ENCODE results near the gene D2HGDH.
"Not testable (repeated sequence)": the region's sequence is repeated elsewhere in the genome, so short reads cannot be mapped to it uniquely, and the experiment has no call there.

D2HGDH gene

GRCh38 chr2:241770936-241771285 is 36.5 kb downstream of the D2HGDH start:
- peak; percentile 20 for DNase-seq

DNA sequence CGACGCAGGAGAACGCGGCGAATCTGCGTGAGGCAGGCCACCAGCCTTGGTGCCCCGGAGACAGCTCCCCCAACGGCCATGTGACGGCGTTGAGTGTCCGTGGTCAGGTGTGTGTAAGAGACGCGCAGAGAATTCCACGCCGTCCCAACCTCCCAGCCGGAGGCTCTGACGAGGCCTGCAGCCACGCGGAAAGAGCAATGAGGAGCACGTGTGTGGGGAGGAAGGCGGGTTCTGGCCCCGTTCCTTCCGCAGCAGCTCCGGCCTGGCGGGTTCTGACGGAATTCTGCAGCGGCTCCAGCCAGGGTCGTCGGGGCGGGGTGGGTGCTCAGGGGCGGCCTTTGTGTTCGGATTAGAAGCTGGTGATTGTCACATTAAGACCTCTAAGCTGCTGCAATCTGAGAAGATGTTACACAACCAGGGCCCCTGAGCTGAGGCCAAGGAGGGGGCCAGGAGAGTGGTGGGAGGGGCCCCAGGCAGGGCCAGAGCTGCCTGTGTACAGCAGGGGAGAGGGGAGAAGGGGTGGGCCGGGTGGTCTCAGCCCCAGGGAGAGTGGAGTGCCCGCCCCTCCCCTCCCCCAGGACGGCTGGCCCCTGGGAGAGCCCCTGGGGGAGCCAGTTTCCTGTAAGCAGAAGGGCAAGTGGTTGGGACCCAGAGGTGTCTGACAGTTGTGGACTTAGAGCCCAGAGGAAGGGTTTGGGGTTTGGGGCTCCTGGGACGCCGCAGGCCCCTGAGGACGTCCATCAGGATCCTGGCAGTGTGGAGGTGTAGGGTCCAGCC is 37.0 kb downstream of the D2HGDH start:
- peak; percentile 79 for DNase-seq

DNA sequence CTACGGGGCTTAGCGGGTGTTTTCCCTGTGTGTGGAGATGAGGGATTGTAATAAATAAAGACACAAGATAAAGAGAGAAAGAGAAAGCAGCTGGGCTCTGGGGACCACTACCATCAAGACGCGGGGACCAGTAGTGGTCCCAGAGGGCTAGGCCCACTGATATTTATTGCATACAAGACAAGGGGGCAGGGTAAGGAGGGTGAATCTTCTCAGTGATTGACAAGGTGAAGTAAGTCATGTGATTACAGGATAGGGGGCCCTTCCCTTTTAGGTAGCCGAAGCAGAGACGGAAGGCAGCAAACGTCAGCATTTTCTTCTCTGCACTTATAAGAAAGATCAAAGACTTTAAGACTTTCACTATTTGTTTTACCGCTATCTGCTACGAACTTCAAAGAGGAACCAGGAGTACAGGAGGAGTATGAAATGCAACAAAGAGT is 37.7 kb downstream of the D2HGDH start:
- DNase-seq = peak; percentile 25

DNA sequence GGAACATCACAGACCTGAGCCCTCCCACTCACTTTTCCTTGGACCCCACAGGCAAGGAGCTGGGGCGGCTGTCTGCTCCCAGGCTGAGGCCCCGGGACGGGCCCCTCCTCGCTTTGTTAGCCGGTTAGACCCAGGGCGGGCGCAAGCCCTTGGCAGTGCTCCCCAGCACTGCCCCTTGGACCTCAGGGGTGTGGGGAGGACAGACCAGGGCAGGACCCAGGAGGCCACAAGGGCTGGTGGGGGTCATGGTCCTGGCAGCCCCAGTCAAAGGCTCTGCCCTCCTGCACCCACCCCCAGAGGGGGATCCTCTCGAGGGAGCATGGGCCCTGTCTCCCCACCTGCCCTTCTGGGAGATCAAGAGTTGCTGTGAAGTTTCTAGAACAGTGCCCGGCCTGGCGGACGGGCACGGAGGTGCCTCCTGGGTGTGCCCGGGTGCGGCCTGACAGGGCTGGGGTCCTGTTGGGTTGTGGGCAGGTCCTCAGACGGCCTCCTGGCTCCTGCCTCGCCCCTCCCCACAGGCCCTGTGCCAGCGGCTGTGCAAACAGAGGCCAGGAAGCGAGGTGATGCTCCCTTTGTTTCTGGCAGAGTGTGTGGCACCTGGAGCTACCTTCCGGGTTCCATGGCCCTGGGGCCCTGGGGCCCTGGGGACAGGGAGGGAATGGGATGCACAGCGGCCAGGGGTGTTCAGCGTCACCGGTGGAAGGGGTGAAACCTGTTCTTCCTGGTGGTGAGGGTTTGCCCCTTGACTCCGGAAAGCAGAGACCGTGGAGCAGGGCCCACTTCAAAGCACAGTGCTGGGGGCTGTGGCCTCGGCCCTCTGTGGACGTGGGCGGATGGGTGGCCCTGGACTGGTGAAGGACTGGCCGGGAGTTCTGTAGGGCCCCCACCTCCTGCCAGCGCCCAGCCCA is 39.3 kb downstream of the D2HGDH start:
- DNase-seq = no peak

DNA sequence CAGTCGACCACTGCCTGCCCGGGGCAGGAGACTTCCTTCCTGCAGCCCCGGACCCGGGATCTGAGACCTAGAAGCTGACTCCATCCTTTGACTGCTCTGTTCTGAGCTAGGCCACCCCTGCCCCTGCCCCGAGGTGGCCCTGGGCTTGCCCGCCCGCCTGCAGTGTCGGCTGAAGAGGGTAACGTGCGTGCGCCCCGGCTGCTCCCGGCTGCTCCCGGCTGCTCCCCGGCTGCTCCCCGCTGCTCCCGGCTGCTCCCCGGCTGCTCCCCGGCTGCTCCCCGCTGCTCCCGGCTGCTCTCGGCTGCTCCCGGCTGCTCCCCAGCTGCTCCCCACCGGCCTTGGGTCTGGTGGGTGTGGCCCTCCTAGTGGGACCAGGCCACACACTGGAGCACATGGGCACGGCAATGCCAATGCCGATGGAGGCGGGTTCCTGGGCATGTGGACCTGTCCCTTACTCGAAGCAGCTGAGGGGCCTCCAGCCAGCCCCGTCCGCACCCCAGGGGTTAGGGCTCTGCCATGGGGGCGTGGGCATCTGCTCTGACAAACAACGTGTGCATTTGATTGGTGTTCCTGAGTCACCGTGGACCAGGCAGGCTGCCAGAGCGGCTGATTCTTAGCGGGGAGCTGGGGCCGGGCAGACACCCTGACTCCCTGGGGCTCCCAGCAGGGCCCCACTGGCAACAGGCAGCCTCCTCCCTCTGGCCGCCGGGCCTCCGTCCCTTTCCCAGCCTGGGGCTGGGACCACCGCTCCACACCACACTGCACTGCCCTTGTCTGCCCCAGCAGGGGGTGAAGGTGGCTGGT is 40.2 kb downstream of the D2HGDH start:
- no peak for DNase-seq

GRCh38 chr2:241775223-241776177 is 41.1 kb downstream of the D2HGDH start:
- no peak for DNase-seq

DNA sequence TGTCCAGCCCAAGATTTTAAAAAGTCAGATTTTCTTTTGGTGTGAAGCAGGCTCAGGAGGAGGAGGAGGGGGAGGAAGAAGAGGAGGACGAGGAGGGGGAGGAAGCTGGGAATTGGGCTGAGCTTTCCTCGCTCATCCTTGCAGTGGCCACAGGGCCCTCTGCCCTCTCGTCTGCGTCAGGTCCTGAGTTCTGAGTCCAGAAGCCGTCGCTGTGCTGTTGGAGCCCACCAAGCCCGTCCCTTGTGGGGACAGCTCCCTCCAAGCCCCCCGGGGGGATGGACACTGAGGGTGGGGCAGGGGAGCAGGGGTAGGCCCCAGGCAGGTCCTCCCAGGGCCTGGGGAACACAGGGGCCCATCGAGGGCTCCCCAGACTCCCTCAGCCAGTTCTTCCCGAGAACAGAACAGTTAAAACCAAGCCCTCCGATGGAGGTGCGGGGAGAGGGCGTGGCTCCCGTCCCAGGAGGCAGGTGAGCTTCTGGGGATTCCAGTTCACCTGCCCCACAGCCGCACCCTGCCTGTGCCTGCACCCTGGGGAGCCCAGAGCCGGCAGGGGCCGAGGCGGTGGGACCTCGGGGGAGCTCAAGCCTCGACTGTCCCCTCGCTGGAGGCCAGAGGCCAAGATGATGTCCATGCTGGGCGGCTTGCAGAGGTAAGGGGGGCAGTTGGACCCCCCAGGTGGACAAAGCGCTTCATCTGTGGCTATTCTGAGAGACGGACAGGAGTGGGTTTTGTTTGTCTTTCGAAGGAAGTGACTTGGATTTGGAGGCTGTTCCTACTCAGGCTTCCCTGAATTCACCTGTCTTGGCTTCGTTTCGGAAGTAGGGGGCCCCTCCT is 42.1 kb downstream of the D2HGDH start, which contains the start of gene GAL3ST2:
Gene GAL3ST2, plus strand, starts transcription at position 487 of the 834 bp plus-strand sequence. Its CDS starts 134 bp downstream, at position 621.
- DNase-seq = no peak

DNA sequence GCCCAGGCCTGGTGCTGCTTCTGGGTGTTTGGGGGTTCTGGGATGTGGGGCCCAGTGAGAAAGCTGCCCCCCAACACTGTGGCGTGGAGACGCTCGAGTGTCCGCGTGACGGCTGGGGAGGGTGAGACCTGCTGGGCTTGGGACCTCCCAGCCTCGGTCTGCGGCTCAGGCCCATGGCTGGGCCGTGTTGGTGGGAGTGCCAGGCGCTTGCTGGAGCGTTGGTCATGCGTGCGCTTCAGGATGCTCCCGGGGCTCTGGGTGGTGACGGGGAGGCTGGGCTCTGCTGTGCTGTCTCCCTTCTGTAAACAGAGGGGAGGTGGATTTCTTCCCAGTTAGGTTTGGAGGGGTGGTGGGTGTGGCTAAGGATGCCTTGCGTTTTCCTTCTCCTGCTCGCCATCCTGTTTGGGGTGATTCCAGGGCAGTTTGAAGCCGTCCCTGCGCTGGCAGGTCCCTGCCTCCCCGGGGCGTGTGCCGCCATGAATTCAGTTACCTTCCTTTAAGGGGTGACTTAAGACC is 42.8 kb downstream of the D2HGDH start:
- DNase-seq = no peak

DNA sequence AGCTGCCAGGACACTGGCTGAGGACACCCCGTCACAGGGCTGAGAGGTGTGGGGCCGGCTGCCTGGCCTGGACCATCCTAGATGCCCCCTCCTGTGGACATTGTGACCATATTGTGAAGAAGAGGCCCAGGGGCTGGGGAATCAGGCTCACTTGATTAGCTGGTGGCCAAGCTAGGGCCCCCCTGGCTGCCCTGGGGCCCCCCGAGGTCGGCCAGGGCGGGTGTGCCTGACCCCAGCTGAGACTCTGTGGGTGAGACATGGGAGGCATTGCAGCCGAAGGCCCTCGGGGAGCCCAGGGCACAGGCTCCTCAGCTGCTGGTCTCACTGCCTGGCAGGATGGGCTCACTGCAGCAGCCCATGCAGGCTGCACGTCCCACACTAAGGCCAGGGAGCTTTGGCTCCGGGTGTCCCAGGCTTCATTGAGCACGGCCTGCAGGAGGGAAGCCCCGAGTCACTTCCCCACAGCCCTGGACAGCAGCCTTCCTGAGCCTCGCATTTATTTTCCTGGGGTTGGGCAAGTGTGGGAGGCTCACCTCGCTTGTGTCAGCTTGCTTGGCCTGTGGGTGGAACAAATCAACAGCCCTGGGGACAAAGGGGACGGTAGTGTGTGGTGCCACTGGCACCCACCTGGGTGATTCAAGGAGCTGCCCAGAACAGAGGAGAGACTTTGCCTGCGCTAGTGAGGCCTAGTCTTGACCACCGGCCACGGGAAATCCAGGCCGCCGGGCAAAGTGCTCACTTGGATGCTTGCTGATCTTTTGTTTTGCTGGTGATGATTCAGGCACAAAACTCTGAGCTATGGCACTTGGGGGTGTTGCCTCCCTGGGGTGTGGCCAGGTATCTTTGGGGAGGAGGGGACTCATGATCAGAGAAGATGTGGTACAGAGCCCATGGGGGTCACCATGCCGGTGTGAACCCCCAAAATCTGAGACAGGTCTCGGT is 43.5 kb downstream of the D2HGDH start:
- no peak for DNase-seq

DNA sequence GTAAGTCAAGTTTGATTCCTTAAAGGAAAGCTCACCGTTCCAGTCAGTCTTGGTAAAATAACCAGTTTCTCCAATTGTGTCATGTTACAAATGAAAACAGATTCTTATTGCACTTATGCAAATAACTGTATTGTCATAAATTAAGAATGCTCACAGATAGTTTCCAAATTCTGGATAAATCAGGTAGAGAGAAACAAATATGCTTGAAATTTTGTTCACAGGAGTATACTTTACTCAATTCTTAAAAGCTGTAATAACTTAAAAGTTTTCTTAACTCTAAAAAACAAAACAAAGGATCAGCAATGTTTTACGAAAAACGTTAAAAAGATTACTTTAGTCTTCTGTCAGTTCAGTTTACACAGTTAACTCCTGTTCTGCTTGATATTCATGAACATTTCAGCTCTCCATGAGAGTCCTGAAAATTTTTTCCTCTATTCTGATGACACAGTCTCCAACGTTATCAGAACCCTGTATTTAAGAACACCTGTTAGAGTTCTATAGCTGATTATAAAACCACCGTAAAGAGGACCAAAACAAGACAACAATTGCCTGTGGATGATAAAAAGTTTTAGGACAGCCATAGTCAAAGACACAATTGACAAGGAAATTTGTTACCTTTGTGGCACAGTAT is 46.6 kb downstream of the D2HGDH start:
- no peak for DNase-seq

GRCh38 chr2:241782053-241782452 is 47.6 kb downstream of the D2HGDH start:
- DNase-seq = not testable (repeated sequence)

DNA sequence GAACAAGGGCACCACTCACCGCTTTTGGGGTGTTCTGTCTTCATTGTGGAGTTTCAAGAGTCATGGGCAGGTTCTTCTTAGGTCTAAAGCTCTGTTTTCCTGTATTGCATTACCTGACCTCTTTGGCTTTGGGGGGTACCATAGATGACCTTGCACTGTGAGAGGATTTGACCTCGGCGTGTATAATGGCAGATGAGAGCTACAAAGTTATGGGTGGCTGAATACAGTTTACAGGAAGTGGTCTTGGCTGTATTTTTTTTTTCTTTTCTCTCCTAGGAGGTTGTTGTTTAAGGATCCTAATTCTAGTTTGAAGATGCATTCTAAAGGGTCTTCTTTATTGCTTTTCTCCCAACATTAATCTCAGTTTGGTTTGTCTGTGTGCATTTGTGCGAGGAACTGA is 53.7 kb downstream of the D2HGDH start:
- no peak for DNase-seq

DNA sequence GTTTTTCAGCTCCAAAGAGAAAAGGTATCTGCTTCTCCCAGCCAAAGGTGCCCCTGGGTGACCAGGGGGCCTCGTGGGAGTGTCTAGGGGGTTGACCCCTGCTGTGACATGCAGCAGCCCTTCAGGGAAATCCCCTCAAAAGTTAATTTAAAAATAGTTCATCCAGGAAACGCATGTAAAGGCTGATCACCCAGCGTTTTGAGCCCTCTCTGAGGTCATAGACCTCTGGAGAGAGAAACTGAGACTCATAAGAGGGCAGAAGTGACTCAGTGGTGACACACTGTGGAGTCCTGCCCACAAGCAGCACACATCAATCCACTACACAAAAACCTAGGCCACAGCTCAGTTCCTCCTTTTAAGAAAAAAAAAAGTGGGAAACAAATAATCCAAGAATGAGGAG is 54.1 kb downstream of the D2HGDH start:
- no peak for DNase-seq

DNA sequence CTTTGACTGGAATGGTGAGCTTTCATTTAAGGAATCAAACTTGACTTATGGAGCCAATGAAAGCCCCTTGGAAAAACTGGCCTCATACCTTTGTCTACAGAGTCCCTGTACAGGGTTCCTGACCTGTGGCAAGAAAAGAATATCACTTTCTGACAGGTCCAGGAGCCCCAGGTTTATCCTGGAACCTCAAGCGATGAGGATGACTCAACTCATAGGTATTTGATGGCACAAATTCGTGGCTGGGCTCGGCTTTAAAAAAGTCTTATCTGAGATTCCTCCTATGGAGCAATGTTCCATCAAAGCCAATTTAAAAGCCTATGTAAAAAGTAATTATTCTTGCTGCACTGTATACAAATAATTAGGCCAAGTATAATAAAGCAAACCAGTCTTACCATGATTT is 57.0 kb downstream of the D2HGDH start:
- DNase-seq = not testable (repeated sequence)

- no peak for DNase-seq
These were observed 59.0 kb downstream of the D2HGDH start for GRCh38 chr2:241793385-241793784.

GRCh38 chr2:241794250-241794823 is 59.9 kb downstream of the D2HGDH start:
- no peak for DNase-seq

GRCh38 chr2:241795021-241795999 is 60.9 kb downstream of the D2HGDH start:
- no peak for DNase-seq
